GM12891 (cell line): ENCODE results near the gene GNG8.
A peak's percentile ranks its signal among the peaks of the same experiment; 100 is the strongest.

Experiments used
- DNase-seq: peaks from one replicate; pipeline ENCODE4 v3.0.0; 2011; ENCODE audit warnings: low spot score; ENCODE audit not compliant: insufficient read length
- FAIRE-seq: peaks from 2 replicates; lab custom pipeline; 2011; peaks lifted over from hg19 to GRCh38; lab: Jason Lieb, UNC
- PAX5 ChIP-seq: IDR thresholded peaks from 2 replicates; pipeline ENCODE4 v1.6.1; 2011; ENCODE audit warnings: low read length, moderate library complexity, mild to moderate bottlenecking; ENCODE audit not compliant: insufficient read depth, severe bottlenecking
- POLR2A ChIP-seq: IDR thresholded peaks from 2 replicates; pipeline ENCODE4 v1.6.1; 2011; ENCODE audit warnings: low read depth, low read length, control low read depth
- POLR2AphosphoS5 ChIP-seq: IDR thresholded peaks from 2 replicates; pipeline ENCODE4 v1.6.1; 2011; ENCODE audit warnings: low read depth, low read length, control low read depth
- POU2F2 ChIP-seq: IDR thresholded peaks from 2 replicates; pipeline ENCODE4 v1.6.1; 2011; ENCODE audit warnings: low read depth, mild to moderate bottlenecking, control low read depth, low read length, moderate library complexity
- SPI1 ChIP-seq: IDR thresholded peaks from 2 replicates; pipeline ENCODE4 v1.6.1; 2011; ENCODE audit warnings: low read depth, low read length, control low read depth
- TAF1 ChIP-seq: IDR thresholded peaks from 2 replicates; pipeline ENCODE4 v1.6.1; 2011; ENCODE audit warnings: low read depth, low read length, control low read depth

Gene GNG8

GRCh38 chr19:46661020-46661731, 25.2 kb upstream of the GNG8 start, which contains the start of gene DACT3:
TSS of gene DACT3 (minus strand) at chr19:46661182. CDS start at chr19:46661064, 118 bp downstream.
- FAIRE-seq (peak; percentile 100), DNase-seq (peak; percentile 95)
- TF ChIP-seq PAX5 (no peak), POU2F2 (no peak), POLR2AphosphoS5 (no peak), TAF1 (no peak), SPI1 (no peak)

- FAIRE-seq = peak; percentile 28
- DNase-seq = no peak
- TF ChIP-seq POLR2A = no peak
Observed at GRCh38 chr19:46660551-46661019, 24.6 kb upstream of the GNG8 start.

GRCh38 chr19:46660008-46660517, 24.1 kb upstream of the GNG8 start:
- no peak for DNase-seq
- TF ChIP-seq POLR2A (no peak), POU2F2 (no peak), PAX5 (no peak)
- no peak for FAIRE-seq

DNA sequence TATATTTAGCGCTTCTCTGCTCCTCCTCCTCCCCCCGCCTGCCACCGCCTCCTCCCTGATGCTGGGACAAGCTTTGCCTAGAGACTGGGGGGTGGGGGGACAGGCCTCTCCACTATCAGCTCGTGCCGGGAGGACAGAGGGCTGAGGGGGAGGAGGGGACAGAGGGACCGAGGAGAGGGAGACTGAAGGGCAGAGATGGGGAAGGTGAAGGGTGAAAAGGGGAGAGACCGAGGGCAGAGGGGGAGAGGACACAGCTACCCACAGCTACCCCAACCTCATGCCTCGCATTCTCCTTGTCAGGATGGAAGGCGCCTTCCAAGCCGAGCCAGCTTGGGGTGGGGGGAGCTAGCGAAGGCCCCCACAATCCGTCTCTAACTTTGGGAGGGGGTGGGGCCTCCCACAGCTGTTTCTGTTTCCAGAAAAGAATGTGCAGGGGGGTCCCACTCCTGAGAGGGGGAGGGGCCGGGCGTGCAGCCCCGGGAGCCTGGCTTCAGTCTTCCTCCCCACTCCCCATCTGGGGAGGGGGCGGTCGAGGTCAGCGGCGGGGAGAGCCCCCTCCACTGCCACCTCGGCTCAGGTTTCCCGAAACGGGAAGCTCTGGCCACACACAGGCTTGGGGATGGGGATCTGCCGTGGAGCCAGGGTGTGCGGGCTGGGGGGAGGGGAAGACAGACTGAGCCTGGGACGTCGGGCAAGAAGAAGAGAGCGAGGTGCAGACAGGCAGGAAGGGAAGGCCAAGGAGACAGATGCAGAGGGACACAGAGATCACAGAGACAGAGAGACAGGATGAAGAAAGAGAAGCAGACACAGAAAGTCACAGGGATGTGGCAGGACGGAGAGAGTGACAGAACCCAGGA, 23.4 kb upstream of the GNG8 start:
- DNase-seq = no peak
- no peak for FAIRE-seq
- TF ChIP-seq POLR2AphosphoS5 = no peak

DNA sequence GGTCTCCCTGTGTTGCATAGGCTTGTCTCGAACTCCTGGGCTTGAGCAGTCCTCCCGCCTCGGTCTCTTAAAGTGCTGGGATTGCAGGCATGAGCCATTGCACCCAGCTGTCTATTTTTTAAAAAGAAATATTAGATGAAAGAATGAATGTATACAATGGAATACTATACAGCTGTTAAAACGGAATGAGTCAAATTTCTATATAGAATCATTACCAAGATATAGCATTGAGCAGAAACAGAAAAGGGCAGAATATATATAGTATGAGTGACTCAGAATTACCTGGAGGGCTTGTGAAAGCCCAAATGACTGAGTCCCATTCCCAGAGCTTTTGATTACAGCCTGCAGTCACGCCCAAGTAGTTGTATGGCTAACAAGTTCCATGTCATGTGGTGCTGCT, 20.5 kb upstream of the GNG8 start:
- FAIRE-seq = no peak
- DNase-seq = no peak
- no peak for TF ChIP-seq POLR2A
- no peak for TF ChIP-seq PAX5
- TF ChIP-seq POU2F2 = no peak
- no peak for TF ChIP-seq POLR2AphosphoS5
- no peak for TF ChIP-seq TAF1
- TF ChIP-seq SPI1 = no peak

DNA sequence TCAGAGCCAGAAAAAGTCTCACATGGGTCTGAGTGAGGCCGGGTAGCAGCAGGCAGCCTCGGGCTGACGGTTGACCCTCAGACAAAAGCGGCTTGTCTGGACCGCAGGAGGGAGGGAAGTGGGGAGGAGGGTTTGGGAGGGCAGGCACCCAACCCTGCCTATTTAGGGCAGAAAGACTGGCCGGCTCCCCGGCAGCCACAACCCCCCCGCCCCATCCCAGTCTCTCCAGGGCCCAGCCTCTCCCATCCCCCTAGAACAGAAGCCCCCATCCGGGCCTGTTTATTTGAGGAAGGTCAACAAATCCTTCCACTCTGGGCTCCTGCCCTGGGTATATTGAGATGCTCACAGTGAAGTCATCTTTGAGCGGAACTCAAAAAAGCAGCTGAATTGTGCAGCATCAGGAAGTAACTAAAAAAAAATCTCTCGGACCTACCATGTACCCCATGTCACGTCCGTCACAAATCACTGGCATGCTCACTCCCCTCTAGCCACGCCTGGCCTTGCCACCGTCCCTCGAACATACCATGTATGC, 18.7 kb upstream of the GNG8 start:
- no peak for TF ChIP-seq POLR2AphosphoS5
- TF ChIP-seq POLR2A = no peak
- no peak for TF ChIP-seq PAX5
- no peak for TF ChIP-seq SPI1
- no peak for TF ChIP-seq TAF1
- no peak for TF ChIP-seq POU2F2
- FAIRE-seq (no peak), DNase-seq (no peak)

DNA sequence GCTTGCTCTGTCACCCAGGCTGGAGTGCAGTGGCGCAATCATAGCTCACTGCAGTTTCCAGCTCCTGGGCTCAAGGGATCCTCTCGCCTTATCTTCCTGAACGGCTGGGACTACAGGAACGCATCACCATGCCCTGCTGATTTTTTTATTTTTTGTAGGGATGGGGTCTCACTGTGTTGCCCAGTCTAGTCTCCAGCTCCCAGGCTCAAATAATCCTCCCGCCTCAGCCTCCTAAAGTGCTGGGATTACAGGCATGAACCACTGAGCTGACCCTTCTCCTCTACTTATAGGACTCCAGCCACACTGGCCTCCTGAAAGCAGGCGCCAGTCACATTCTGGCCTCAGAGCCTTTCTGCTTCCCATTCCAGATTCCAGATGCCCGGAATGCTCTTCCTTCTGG, 14.4 kb upstream of the GNG8 start:
- DNase-seq (no peak), FAIRE-seq (no peak)
- TF ChIP-seq POLR2AphosphoS5 = no peak
- no peak for TF ChIP-seq PAX5
- TF ChIP-seq POLR2A = no peak
- TF ChIP-seq TAF1 = no peak
- no peak for TF ChIP-seq POU2F2
- no peak for TF ChIP-seq SPI1

DNA sequence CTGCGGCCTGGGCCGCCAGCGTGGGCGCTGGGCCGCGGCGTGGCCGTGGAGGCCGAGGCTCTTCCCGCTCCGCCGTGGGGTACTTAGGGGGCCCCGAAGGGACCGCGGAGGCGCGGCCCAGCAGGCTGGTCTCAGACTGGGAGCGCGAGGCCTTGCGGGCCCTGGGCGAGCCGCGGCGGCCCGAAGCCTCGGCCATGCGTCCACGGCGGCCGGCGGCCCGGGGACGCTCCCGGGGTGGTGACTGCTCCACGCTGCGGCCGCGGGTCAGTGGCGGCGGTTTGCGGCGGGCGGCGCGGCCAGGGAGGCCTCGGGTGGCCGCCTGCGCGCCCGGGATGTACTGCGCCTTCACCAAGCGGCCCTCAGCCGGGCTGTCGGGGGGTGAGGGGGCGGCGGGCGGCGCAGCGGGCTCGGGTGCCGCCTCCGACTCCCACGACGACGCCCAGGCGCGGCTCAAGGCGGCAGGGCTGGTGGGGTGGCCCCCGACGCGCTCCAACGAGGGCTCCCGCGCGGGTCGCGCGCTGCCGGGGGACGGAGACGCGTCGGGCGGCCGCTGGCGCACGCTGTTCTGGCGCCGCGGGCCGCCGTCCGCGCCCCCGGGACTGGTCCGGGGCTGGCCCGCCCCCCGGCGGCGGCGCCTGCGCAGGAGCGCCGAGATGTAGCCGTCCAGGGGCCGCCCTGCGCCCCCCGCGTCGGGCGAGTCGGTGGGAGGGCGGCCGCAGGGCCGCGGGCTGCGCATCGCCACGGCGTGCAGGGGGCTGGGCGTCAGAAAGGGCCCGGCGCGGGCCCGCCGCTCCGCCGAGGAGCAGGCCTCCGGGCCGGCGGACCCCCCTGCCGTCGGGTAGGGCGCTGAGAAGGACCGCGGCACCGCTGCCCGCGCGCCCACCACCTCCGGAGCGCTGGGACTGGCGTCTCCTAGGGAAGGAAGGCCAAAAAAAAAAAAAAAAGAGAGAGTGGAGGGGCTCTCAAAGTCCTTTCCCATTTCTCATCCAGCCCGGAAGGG, 13.3 kb upstream of the GNG8 start:
- FAIRE-seq (no peak), DNase-seq (no peak)
- TF ChIP-seq POLR2AphosphoS5 (no peak), SPI1 (no peak), TAF1 (no peak), POLR2A (no peak), PAX5 (no peak)
